GM21447 (cell line): ENCODE measurements around the gene ABCB8.
A peak's percentile ranks its signal among the peaks of the same experiment; 100 is the strongest.

Source experiments
- ATAC-seq: cut with Tn5 transposase; IDR thresholded peaks from one replicate; pipeline ENCODE4 v1.9.1; 2021; ENCODE audit not compliant: unreplicated experiment

ABCB8 gene

GRCh38 chr7:151069841-151070573 is 41.8 kb downstream of the ABCB8 start:
- ATAC-seq, result no peak

DNA sequence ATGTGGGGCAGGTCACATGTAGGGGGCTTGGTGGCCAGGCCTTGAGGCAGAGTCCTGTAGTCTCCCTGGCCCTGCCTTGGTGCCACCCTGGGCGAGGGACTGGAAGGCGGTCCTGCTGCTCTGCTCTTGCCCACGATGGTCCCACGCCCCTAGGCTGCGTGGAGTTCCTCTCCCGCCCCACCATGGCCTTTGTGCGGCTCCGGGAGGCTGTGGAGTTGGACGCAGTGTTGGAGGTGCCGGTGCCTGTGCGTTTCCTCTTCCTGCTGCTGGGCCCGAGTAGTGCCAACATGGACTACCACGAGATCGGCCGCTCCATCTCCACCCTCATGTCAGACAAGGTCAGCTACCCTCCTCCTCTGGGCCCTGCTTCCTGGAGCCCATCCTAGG is 42.3 kb downstream of the ABCB8 start:
- no peak for ATAC-seq

DNA sequence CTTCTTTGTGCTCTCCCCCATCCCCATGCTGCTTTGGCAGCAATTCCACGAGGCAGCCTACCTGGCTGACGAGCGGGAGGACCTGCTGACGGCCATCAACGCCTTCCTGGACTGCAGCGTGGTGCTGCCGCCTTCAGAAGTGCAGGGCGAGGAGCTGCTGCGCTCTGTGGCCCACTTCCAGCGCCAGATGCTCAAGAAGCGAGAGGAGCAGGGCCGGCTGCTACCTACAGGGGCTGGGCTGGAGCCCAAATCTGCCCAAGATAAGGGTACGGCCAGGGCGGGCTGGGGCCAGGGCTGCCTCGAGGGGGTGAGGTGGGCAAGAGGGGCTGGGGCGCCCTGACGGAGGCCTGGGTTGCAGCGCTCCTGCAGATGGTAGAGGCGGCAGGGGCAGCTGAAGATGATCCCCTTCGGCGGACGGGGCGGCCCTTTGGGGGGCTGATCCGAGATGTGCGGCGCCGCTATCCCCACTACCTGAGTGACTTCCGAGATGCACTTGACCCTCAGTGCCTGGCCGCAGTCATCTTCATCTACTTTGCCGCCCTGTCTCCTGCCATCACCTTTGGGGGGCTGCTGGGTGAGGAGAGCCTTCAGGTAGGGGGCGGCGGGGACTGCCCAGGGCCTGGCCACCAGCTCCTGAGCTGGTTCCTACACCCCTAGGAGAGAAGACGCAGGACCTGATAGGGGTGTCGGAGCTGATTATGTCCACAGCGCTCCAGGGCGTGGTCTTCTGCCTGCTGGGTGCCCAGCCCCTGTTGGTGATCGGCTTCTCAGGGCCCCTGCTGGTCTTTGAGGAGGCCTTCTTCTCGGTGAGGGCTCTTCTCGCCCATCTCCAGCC is 43.0 kb downstream of the ABCB8 start:
- no peak for ATAC-seq

GRCh38 chr7:151073990-151074389 is 45.7 kb downstream of the ABCB8 start:
- no peak for ATAC-seq

- no peak for ATAC-seq
These were observed 46.8 kb downstream of the ABCB8 start for GRCh38 chr7:151074817-151075661.

GRCh38 chr7:151075662-151075971 is 47.4 kb downstream of the ABCB8 start:
- no peak for ATAC-seq

DNA sequence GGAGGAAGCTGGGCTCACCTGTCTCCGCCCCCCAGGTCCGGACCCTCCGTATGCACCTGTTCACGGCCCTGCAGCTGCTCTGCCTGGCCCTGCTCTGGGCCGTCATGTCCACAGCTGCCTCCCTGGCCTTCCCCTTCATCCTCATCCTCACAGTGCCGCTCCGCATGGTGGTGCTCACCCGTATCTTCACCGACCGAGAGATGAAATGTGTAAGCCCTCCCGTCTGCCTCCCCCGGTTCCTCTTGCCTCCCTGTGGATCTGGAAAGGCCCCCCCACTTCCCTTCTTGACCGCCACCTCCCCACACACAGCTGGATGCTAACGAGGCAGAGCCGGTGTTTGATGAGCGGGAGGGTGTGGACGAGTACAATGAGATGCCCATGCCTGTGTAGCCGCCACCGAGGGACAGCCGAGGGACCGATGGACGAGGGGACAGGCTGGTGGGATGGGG is 47.8 kb downstream of the ABCB8 start:
- ATAC-seq, result no peak

- ATAC-seq, result no peak
These were observed 48.8 kb downstream of the ABCB8 start for GRCh38 chr7:151076863-151077704.

- no peak for ATAC-seq
These were observed 49.5 kb downstream of the ABCB8 start for GRCh38 chr7:151077705-151078232.

GRCh38 chr7:151078233-151079040 is 50.2 kb downstream of the ABCB8 start:
- ATAC-seq, result no peak

DNA sequence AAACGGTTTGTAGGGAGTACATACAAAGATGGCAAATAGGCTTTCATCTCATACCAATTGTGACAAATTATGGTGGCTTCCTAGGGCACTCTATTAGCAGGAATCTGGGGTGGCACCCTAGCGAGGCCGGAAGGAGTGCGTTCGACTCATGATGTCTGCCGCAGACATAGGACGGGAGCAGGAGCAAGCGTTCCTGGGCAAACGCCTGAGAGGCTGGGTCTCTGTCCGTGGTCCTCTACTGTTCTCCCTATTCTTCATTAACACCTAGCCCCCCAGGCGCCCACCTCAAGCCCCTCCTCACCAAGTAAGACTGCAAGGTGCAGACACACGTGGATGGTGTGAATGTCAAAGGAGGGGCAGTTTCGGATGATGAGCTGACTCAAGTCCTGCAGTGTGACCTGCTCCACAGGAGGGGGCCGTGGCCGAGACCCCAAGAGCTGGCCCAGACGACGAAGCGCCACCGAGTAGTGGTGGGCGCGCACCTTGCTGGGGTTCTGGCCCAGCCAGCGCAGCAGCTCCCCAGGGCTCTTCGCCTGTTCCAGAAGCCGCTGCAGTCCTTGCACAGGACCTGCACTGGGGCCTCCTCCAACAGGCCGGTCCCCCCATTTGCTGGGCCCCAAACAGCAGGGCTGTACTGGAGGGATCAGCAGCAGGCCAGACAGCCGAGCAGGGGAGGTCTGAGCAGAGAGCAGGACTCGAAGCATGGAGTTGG is 51.1 kb downstream of the ABCB8 start:
- ATAC-seq, result no peak

DNA sequence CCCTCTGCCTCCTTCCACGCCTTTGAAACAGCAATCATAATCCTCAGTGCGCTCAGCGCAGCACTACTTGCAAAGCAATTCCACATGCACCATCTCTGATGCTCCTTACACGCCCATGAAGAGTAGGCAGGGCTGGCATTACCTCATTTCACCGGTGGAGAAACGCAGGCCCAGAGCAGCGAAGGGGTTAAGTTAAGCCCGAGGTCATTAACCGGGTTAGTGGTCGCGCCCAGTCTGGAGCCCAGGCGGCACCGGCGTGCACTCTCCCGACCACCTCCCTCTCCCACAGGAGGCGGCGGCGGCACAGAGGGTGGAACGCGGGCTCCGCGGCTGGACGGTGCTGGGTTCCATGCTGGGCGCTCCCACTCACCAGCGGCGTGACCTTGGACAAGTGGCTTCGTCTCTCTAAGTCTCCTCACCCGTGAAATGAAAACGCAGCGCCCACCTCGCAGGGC is 51.8 kb downstream of the ABCB8 start:
- ATAC-seq, result no peak

DNA sequence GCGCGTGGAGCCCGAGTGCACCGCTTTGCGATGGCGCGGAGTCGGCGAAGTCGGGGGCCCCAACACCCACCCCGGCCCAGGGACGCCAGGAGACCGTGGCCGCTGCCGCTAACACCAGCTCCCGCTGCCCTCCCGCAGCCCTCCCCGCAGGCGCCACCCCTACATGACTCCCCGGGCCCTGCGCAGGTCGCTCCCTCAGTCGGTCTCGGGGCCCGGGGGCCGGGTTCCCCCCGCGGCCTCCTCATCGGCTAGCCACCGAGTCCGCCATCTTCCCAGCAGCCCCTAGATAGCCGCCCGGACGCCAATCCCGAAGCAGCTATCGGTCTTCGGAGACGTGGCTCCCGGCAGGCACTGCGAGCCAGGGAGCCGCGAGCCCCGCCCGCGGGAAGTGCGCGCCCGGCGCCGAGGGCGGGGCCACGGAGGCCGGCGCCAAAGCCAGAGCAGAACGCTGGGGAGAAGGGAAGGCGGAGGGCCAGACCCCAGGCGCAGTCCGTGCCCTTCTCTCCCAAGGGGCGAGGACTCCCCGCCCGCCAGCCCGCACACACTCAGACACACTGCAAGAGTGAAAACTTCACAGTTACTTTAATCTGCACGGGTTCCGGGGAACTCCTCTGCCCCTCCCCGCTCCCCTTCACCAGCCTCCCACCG is 52.4 kb downstream of the ABCB8 start, which contains the start of gene FASTK:
Gene FASTK, minus strand, starts transcription at position 288 of the 648 bp plus-strand sequence. Its CDS starts 43 bp downstream, at position 245.
- peak; percentile 74 for ATAC-seq

GRCh38 chr7:151081170-151082101 is 53.2 kb downstream of the ABCB8 start:
- ATAC-seq, result no peak

DNA sequence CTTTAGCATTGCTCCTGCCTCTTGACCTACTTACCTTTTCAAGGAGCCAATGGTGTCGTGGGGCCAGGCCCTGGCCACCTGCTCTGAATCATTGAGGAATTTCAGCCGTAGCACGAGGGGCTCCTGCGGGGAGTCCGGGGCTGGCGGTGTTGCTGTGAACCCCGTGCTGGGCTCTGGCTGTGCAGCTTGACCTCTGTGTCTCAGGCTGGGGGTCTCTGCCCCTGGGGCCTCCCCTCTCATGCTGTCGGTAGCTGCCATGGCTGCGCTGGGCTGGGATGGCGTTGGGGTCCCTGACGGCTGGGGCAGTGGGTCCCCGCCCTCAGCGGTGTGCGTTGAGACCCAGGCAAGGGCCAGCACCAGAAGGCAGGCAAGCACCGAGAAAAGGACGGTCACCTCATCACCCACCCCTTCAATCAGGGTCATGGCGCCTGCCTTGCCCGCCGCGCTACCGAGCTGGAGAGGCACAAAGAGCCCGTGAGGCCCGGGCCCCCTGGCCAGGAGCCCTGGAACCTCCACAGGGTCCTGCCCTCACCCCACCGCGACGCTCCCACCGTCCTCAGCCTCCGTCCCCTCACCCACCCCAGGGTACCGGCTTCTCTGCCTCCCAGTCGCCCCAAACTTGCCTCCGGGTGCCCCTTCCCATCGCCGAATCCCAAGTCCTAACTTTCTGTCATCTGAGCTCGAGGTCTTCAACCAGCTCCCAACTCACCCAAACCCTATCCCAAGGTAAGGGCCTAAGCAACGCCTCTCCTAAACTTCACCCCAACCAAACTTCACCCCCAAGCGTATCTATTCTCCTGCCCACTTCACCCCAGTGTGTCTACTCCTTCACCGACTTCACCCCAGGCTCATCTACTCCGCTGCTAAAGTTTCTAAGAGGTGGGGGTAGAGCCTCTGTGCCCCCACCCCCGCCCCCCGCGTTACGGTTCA is 54.2 kb downstream of the ABCB8 start:
- ATAC-seq, result no peak
